Measurements from ENCODE around the gene FBXL13. TPM values are rescaled to one million over a fixed set of nuclear protein-coding genes. Genes with fewer than 3 reads are reported as not detected.
"Not testable (repeated sequence)": the region's sequence is repeated elsewhere in the genome, so short reads cannot be mapped to it uniquely, and the experiment has no call there.

The FBXL13 gene
- total RNA-seq, 3 donors from 2014 or later (not counting 1 experiment from before 2014, with no cell fraction given): 0.70 to 0.89 (median 0.85) TPM

DNA sequence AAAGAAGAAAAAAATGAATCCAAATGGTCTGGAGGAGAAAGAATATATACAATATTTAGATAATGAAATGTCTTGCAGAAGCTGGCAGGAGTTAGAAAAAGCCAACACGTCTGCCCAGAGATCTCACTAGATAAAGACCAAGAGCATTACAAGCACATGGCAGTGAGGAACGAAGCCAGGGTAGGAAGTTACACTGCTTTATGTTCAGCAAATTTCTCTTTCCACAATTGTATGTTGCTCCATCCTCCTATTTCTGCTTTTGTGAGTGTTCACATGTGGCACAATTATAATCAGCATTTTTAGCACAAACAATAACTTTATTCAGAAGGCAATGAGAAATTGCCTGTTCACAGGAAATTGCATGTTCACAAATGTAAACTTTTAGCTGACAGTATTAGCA is 108.1 kb downstream of the FBXL13 start:
- Histone ChIP-seq H3K4me1 (ENCODE audit: control insufficient read depth, insufficient read depth, low read length) (no peaks in the 10 kb centered on the region), H3K27me3 (ENCODE audit: control insufficient read depth, insufficient read depth, low read length) (no peaks in the 10 kb centered on the region), H3K4me3 (ENCODE audit: low read length) (no peak overlapping the region), H3K9me3 (ENCODE audit: control insufficient read depth, insufficient read depth, low read length) (no peaks in the 10 kb centered on the region), H3K27ac (ENCODE audit: low read length) (no peak overlapping the region), H3K36me3 (ENCODE audit: control insufficient read depth, insufficient read depth, low read length) (no peaks in the 10 kb centered on the region)
- no peaks in the 10 kb centered on the region for H3K36me3 Mint-ChIP-seq
- no peaks in the 10 kb centered on the region for H3K9me3 Mint-ChIP-seq
- intact Hi-C loops (cut with micrococcal nuclease): no loop called here
- DNase-seq (no peak), ATAC-seq (no peak)
- H3K27me3 Mint-ChIP-seq (ENCODE audit: low read depth in 2 of 2): no peaks in the 10 kb centered on the region
- H3K4me3 Mint-ChIP-seq: no peak overlapping the region
- H3K27ac Mint-ChIP-seq: no peak overlapping the region
- H3K4me1 Mint-ChIP-seq: no peaks in the 10 kb centered on the region
- TF ChIP-seq, protein P1, sequence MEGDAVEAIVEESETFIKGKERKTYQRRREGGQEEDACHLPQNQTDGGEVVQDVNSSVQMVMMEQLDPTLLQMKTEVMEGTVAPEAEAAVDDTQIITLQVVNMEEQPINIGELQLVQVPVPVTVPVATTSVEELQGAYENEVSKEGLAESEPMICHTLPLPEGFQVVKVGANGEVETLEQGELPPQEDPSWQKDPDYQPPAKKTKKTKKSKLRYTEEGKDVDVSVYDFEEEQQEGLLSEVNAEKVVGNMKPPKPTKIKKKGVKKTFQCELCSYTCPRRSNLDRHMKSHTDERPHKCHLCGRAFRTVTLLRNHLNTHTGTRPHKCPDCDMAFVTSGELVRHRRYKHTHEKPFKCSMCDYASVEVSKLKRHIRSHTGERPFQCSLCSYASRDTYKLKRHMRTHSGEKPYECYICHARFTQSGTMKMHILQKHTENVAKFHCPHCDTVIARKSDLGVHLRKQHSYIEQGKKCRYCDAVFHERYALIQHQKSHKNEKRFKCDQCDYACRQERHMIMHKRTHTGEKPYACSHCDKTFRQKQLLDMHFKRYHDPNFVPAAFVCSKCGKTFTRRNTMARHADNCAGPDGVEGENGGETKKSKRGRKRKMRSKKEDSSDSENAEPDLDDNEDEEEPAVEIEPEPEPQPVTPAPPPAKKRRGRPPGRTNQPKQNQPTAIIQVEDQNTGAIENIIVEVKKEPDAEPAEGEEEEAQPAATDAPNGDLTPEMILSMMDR (IDR thresholded peaks at IDR 0.05): no peak
- 73% methylated on average over 2 of the region's 2 CpGs for WGBS (ENCODE audit: insufficient coverage)

DNA sequence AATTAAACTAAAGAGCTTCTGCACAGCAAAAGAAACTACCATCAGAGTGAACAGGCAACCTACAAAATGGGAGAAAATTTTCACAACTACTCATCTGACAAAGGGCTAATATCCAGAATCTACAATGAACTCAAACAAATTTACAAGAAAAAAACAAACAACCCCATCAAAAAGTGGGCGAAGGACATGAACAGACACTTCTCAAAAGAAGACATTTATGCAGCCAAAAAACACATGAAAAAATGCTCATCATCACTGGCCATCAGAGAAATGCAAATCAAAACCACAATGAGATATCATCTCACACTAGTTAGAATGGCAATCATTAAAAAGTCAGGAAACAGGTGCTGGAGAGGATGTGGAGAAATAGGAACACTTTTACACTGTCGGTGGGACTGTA is 112.6 kb downstream of the FBXL13 start:
- H3K9me3 ChIP-seq (ENCODE audit: control insufficient read depth, insufficient read depth, low read length); DNase-seq; H3K4me3 Mint-ChIP-seq; H3K27ac Mint-ChIP-seq; ATAC-seq; H3K27me3 ChIP-seq (ENCODE audit: control insufficient read depth, insufficient read depth, low read length); H3K9me3 Mint-ChIP-seq; H3K4me1 ChIP-seq (ENCODE audit: control insufficient read depth, insufficient read depth, low read length); H3K4me3 ChIP-seq (ENCODE audit: low read length); intact Hi-C loops (cut with micrococcal nuclease); H3K27me3 Mint-ChIP-seq (ENCODE audit: low read depth in 2 of 2); H3K36me3 Mint-ChIP-seq; H3K36me3 ChIP-seq (ENCODE audit: control insufficient read depth, insufficient read depth, low read length); H3K4me1 Mint-ChIP-seq; H3K27ac ChIP-seq (ENCODE audit: low read length): not testable (repeated sequence)
- WGBS (ENCODE audit: insufficient coverage): no CpG with 5 or more reads among the region's 2 CpGs

DNA sequence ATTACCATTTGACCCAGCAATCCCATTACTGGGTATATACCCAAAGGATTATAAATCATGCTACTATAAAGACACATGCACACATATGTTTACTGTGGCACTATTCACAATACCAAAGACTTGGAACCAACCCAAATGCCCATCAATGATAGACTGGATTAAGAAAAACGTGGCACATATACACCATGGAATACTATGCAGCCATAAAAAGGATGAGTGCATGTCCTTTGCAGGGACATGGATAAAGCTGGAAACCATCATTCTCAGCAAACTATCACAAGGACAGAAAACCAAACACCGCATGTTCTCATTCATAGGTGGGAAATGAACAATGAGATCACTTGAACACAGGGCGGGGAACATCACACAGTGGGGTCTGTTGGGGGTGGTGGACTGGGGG is 116.6 kb downstream of the FBXL13 start:
- H3K9me3 Mint-ChIP-seq; H3K36me3 Mint-ChIP-seq; H3K27me3 Mint-ChIP-seq (ENCODE audit: low read depth in 2 of 2); intact Hi-C loops (cut with micrococcal nuclease); H3K27ac ChIP-seq (ENCODE audit: low read length); ATAC-seq; DNase-seq; H3K4me3 Mint-ChIP-seq; H3K4me1 Mint-ChIP-seq; H3K4me3 ChIP-seq (ENCODE audit: low read length); H3K9me3 ChIP-seq (ENCODE audit: control insufficient read depth, insufficient read depth, low read length); H3K36me3 ChIP-seq (ENCODE audit: control insufficient read depth, insufficient read depth, low read length); H3K4me1 ChIP-seq (ENCODE audit: control insufficient read depth, insufficient read depth, low read length); H3K27ac Mint-ChIP-seq; H3K27me3 ChIP-seq (ENCODE audit: control insufficient read depth, insufficient read depth, low read length): not testable (repeated sequence)
- WGBS (ENCODE audit: insufficient coverage): 86% methylated on average over 2 of the region's 3 CpGs

DNA sequence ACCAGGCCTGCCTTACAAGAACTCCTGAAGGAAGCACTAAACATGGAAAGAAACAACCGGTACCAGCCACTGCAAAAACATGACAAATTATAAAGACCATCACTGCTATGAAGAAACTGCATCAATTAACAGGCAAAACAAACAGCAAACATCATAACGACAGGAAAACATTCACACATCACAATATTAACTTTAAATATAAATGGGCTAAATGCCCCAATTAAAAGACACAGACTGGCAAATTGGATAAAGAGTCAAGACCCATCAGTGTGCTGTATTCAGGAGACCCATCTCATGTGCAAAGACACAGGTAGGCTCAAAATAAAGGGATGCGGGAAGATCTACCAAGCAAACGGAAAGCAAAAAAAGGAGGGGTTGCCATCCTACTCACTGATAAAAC is 120.2 kb downstream of the FBXL13 start:
- ATAC-seq; H3K4me1 Mint-ChIP-seq; H3K27ac Mint-ChIP-seq; H3K9me3 ChIP-seq (ENCODE audit: control insufficient read depth, insufficient read depth, low read length); H3K36me3 ChIP-seq (ENCODE audit: control insufficient read depth, insufficient read depth, low read length); H3K4me3 ChIP-seq (ENCODE audit: low read length); H3K36me3 Mint-ChIP-seq; H3K4me1 ChIP-seq (ENCODE audit: control insufficient read depth, insufficient read depth, low read length); intact Hi-C loops (cut with micrococcal nuclease); H3K27ac ChIP-seq (ENCODE audit: low read length); H3K27me3 ChIP-seq (ENCODE audit: control insufficient read depth, insufficient read depth, low read length); H3K4me3 Mint-ChIP-seq; DNase-seq; H3K27me3 Mint-ChIP-seq (ENCODE audit: low read depth in 2 of 2): not testable (repeated sequence)
- peaks cover 6 to 12% of the 10 kb centered on the region in 2 donors for H3K9me3 Mint-ChIP-seq
- 92% methylated on average over 2 of the region's 4 CpGs for WGBS (ENCODE audit: insufficient coverage)

DNA sequence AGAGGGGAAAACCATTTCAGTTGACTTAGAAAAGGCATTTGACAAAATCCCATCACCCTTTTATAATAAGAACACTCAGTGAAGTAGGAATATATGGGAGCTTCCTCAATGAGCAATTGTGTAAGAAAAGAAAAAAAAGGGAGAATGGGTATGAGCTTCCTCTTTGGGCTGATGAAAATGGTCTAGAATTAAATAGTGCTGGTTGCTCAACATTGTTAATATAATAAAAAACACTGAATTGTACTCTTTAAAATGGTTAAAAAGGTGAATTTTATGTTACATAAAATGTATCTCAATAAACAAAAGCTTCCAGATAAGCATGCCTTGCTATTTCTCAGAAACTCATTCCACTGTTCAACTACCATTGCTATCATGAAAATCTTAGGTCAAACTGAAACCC is 121.2 kb downstream of the FBXL13 start:
- Histone ChIP-seq H3K4me3 (ENCODE audit: low read length) (no peak overlapping the region), H3K36me3 (ENCODE audit: control insufficient read depth, insufficient read depth, low read length) (no peaks in the 10 kb centered on the region), H3K4me1 (ENCODE audit: control insufficient read depth, insufficient read depth, low read length) (no peaks in the 10 kb centered on the region), H3K27me3 (ENCODE audit: control insufficient read depth, insufficient read depth, low read length) (no peaks in the 10 kb centered on the region), H3K9me3 (ENCODE audit: control insufficient read depth, insufficient read depth, low read length) (no peaks in the 10 kb centered on the region), H3K27ac (ENCODE audit: low read length) (no peak overlapping the region)
- H3K36me3 Mint-ChIP-seq: peaks cover 6% of the 10 kb centered on the region
- H3K9me3 Mint-ChIP-seq: peaks cover 6 to 12% of the 10 kb centered on the region in 2 donors
- H3K27me3 Mint-ChIP-seq (ENCODE audit: low read depth in 2 of 2): peaks cover 0 to 5% of the 10 kb centered on the region in 2 donors
- intact Hi-C loops (cut with micrococcal nuclease): no loop called here
- H3K4me3 Mint-ChIP-seq: no peak overlapping the region
- DNase-seq (no peak), ATAC-seq (no peak)
- no peaks in the 10 kb centered on the region for H3K4me1 Mint-ChIP-seq
- no peak overlapping the region for H3K27ac Mint-ChIP-seq
- TF ChIP-seq, protein P1 (IDR thresholded peaks at IDR 0.05): no peak
